ENCODE data around the gene PPP1R7. TPM values are rescaled to one million over a fixed set of nuclear protein-coding genes. Genes with fewer than 3 reads are reported as not detected.

Gene PPP1R7
- total and polyA plus RNA-seq, 9 of the 15 experiments (the other 6 are each of a cell fraction or from before 2014, with no cell fraction given) = 37.5 to 75.0 (median 50.5) TPM

DNA sequence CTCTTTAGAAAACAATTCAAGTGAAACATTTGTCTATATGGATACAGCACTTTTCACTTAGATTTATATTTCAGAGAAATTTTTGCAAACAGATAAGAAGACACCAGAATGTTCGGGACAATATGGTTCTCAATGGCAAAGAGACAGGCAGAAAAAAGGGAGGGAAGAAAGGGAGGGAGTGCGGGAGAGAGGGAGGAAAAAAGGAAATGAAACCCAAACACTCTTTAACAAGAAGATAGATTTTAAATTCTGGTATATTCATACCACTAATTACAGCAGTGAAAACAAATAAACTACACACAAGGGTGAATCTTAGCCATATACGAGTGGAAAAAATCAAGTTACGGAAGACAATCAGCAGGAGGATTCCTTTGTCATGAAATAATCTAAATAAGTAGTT lies 4.0 kb upstream of the PPP1R7 start (continued):
- TF ChIP-seq, protein P1, sequence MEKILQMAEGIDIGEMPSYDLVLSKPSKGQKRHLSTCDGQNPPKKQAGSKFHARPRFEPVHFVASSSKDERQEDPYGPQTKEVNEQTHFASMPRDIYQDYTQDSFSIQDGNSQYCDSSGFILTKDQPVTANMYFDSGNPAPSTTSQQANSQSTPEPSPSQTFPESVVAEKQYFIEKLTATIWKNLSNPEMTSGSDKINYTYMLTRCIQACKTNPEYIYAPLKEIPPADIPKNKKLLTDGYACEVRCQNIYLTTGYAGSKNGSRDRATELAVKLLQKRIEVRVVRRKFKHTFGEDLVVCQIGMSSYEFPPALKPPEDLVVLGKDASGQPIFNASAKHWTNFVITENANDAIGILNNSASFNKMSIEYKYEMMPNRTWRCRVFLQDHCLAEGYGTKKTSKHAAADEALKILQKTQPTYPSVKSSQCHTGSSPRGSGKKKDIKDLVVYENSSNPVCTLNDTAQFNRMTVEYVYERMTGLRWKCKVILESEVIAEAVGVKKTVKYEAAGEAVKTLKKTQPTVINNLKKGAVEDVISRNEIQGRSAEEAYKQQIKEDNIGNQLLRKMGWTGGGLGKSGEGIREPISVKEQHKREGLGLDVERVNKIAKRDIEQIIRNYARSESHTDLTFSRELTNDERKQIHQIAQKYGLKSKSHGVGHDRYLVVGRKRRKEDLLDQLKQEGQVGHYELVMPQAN (IDR thresholded peaks at IDR 0.05; ENCODE audit: borderline replicate concordance) = no peak
- no peak for TF ChIP-seq CBX1 (IDR thresholded peaks at IDR 0.05; ENCODE audit: low read depth)

DNA sequence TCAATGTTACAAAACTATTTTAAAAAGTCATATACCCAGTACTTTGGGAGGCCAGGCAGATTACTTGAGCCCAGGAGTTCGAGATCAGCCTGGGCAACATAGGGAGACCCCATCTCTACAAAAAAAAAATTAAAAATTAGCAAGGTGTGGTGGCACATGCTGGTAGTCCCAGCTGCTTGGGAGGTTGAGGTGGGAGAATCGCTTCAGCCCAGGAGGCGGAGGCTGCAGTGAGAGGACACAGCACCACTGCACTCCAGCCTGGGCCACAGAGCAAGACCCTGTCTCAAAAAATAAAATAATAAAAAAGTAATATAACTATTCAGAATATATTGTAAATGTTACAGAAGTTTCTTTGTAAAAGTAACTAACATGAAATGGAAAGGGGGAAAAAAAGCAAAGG lies 2.9 kb upstream of the PPP1R7 start:
- Histone ChIP-seq H4K20me1 (replicated peaks; ENCODE audit: control insufficient read depth, insufficient read depth, low read length) (no peaks in the 10 kb centered on the region), H3K79me2 (ENCODE audit: control insufficient read depth, insufficient read depth, low read length) (peaks cover 25% of the 10 kb centered on the region), H2AFZ (ENCODE audit: low read depth, low read length) (no peak overlapping the region), H3K27me3 (ENCODE audit: control insufficient read depth in 2 of 2, insufficient read depth in 2 of 2, low read length in 2 of 2) (no peaks in the 10 kb centered on the region), H3K27ac (ENCODE audit: extremely low read depth, low read depth, low read length) (no peak overlapping the region), H3K4me3 (no peak overlapping the region), H3K9me3 (replicated peaks; ENCODE audit: control insufficient read depth, insufficient read depth, low read depth, low read length) (no peaks in the 10 kb centered on the region), H3K9ac (ENCODE audit: insufficient read depth in 1 of 2, low read depth in 2 of 2, low read length in 2 of 2) (no peak overlapping the region), H3K4me1 (replicated peaks in 1 of 2; ENCODE audit: control insufficient read depth in 2 of 2, insufficient read depth in 2 of 2, low read length in 2 of 2) (peaks cover 14 to 26% of the 10 kb centered on the region in 2 experiments; a peak in 4 of 5 replicates), H3K36me3 (ENCODE audit: control insufficient read depth, insufficient read depth, low read length) (0 out of 3 replicates have a peak, but pooled peaks cover 3% of the 10 kb centered on the region), H3K4me2 (ENCODE audit: insufficient read depth, low read length) (no peak overlapping the region), H3K9me1 (ENCODE audit: control insufficient read depth, insufficient read depth, low read length) (no peaks in the 10 kb centered on the region)
- CTCF ChIA-PET (ENCODE audit: low intra/inter-chr PET ratio) = no interaction called here
- no peak for DNase-seq (ENCODE audit: extremely low read depth in 1 of 4, low spot score in 3 of 4)
- 96% methylated on average over 3 of the region's 3 CpGs for whole genome bisulfite sequencing (ENCODE audit: insufficient coverage, low coverage, missing lambda C conversion rate)
- no TSS peak for BruUV-seq (replicated peaks)
- in situ Hi-C loops (cut with MboI) (no loop called here), intact Hi-C loops (cut with micrococcal nuclease) (no loop called here)
- no peak for FAIRE-seq
- no peak for ATAC-seq
- POLR2A ChIA-PET = interaction anchor here (1.3 kb wide), 1 partner anchor 11 kb away, joined by 4 read pairs; no protein-coding TSS in a partner anchor
- no peak for TF ChIP-seq ZNF212 (CRISPR knock-in tag; IDR thresholded peaks at IDR 0.05)
- TF ChIP-seq ZEB2 (IDR thresholded peaks at IDR 0.05) = no peak
- no peak for TF ChIP-seq C11orf30 (IDR thresholded peaks at IDR 0.05; ENCODE audit: low read depth)
- no peak for TF ChIP-seq NR2C2 (CRISPR knock-in tag; IDR thresholded peaks at IDR 0.05)
- no peak for TF ChIP-seq NR2C2 (tag; IDR thresholded peaks at IDR 0.05)
- no peak for TF ChIP-seq PHF8 (IDR thresholded peaks at IDR 0.05; ENCODE audit: borderline replicate concordance, low read length)
- TF ChIP-seq POLR2H (tag; IDR thresholded peaks at IDR 0.05; ENCODE audit: low read depth) = no peak
- TF ChIP-seq SMARCA4 (IDR thresholded peaks at IDR 0.05) = no peak
- TF ChIP-seq, protein P2, sequence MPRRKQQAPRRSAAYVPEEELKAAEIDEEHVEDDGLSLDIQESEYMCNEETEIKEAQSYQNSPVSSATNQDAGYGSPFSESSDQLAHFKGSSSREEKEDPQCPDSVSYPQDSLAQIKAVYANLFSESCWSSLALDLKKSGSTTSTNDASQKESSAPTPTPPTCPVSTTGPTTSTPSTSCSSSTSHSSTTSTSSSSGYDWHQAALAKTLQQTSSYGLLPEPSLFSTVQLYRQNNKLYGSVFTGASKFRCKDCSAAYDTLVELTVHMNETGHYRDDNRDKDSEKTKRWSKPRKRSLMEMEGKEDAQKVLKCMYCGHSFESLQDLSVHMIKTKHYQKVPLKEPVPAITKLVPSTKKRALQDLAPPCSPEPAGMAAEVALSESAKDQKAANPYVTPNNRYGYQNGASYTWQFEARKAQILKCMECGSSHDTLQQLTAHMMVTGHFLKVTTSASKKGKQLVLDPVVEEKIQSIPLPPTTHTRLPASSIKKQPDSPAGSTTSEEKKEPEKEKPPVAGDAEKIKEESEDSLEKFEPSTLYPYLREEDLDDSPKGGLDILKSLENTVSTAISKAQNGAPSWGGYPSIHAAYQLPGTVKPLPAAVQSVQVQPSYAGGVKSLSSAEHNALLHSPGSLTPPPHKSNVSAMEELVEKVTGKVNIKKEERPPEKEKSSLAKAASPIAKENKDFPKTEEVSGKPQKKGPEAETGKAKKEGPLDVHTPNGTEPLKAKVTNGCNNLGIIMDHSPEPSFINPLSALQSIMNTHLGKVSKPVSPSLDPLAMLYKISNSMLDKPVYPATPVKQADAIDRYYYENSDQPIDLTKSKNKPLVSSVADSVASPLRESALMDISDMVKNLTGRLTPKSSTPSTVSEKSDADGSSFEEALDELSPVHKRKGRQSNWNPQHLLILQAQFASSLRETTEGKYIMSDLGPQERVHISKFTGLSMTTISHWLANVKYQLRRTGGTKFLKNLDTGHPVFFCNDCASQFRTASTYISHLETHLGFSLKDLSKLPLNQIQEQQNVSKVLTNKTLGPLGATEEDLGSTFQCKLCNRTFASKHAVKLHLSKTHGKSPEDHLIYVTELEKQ (CRISPR knock-in tag; IDR thresholded peaks at IDR 0.05) = no peak
- no peak for TF ChIP-seq IFI16 (CRISPR knock-in tag; IDR thresholded peaks at IDR 0.05)
- TF ChIP-seq IRF2 (CRISPR knock-in tag; IDR thresholded peaks at IDR 0.05) = no peak
- TF ChIP-seq, protein P3, sequence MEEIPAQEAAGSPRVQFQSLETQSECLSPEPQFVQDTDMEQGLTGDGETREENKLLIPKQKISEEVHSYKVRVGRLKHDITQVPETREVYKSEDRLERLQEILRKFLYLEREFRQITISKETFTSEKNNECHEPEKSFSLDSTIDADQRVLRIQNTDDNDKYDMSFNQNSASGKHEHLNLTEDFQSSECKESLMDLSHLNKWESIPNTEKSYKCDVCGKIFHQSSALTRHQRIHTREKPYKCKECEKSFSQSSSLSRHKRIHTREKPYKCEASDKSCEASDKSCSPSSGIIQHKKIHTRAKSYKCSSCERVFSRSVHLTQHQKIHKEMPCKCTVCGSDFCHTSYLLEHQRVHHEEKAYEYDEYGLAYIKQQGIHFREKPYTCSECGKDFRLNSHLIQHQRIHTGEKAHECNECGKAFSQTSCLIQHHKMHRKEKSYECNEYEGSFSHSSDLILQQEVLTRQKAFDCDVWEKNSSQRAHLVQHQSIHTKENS (CRISPR knock-in tag; IDR thresholded peaks at IDR 0.05) = no peak

Measured in K562 (cell line).